IMR-90 (cell line): Measurements from ENCODE around the gene SLC25A21. TPM values are rescaled to one million over a fixed set of nuclear protein-coding genes. Genes with fewer than 3 reads are reported as not detected.

Source experiments
- ATAC-seq: fragments of 200-7000 bp; cut with Tn5 transposase; 2 replicates; pipeline ENCODE4 v1.9.1; 2020; ENCODE audit warnings: low read depth, mild to moderate bottlenecking, moderate library complexity
- BruUV-seq: library from RNA; stranded (reverse); fragments of 400-500 nt; replicated peaks from 2 replicates; lab custom pipeline; 2021; lab: Mats Ljungman, UMichigan
- CTCF ChIA-PET: fragments of 300-600 bp; formaldehyde crosslinking; extraction: SDS; loops from one replicate; lab custom pipeline; 2021; ENCODE audit warnings: antibody characterized with exemption; lab: Yijun Ruan, JAX
- POLR2A ChIA-PET: fragments of 300-600 bp; sonication (Branson Sonifier 250); formaldehyde crosslinking; loops from one replicate; lab custom pipeline; 2022; ENCODE audit warnings: antibody characterized with exemption; ENCODE audit not compliant: unreplicated experiment; lab: Charles Lee
- DNase-seq: peaks from one replicate; pipeline ENCODE4 v3.0.0; 2013
- H2AFZ ChIP-seq: replicated peaks from 2 replicates; pipeline ENCODE3; 2013; ENCODE audit warnings: low read length, mild to moderate bottlenecking; ENCODE audit not compliant: poor library complexity
- H2AK5ac ChIP-seq: 2 replicates; pipeline ENCODE4 v1.6.1; 2013; ENCODE audit warnings: low read depth, low read length, inconsistent platforms
- H2AK9ac ChIP-seq: replicated peaks from 2 replicates; pipeline ENCODE3; 2013; ENCODE audit warnings: mild to moderate bottlenecking, low read depth, low read length, moderate library complexity; ENCODE audit not compliant: poor library complexity
- H2BK120ac ChIP-seq: 2 replicates; pipeline ENCODE4 v1.6.1; 2013; ENCODE audit warnings: low read depth, low read length, inconsistent platforms
- H2BK15ac ChIP-seq: 3 replicates; pipeline ENCODE4 v1.6.1; 2013; ENCODE audit warnings: low read depth, low read length, inconsistent platforms
- H2BK20ac ChIP-seq: 2 replicates; pipeline ENCODE4 v1.6.1; 2013; ENCODE audit warnings: low read depth, mild to moderate bottlenecking, inconsistent platforms, low read length, moderate library complexity
- H2BK5ac ChIP-seq: 2 replicates; pipeline ENCODE4 v1.6.1; 2013; ENCODE audit warnings: mild to moderate bottlenecking, low read depth, low read length, inconsistent platforms; ENCODE audit not compliant: poor library complexity, severe bottlenecking
- H3K14ac ChIP-seq: replicated peaks from 2 replicates; pipeline ENCODE4 v1.6.1; 2013; ENCODE audit warnings: low read depth, low read length, inconsistent platforms
- H3K18ac ChIP-seq: 2 replicates; pipeline ENCODE4 v1.6.1; 2013; ENCODE audit warnings: low read depth, low read length, control low read depth
- H3K23ac ChIP-seq: 2 replicates; pipeline ENCODE4 v1.6.1; 2013; ENCODE audit warnings: low read depth, low read length, inconsistent platforms
- H3K27ac ChIP-seq: 2 replicates; pipeline ENCODE4 v1.5.1; 2013; ENCODE audit warnings: mild to moderate bottlenecking, control low read depth, low read length; ENCODE audit not compliant: insufficient read depth
- H3K27me3 ChIP-seq: 2 replicates; pipeline ENCODE4 v1.6.1; 2013; ENCODE audit warnings: low read length; ENCODE audit not compliant: control insufficient read depth, insufficient read depth
- H3K36me3 ChIP-seq: 2 replicates; pipeline ENCODE4 v1.6.1; 2013; ENCODE audit warnings: low read length, mixed read lengths; ENCODE audit not compliant: control insufficient read depth, insufficient read depth
- H3K4ac ChIP-seq: 2 replicates; pipeline ENCODE4 v1.6.1; 2013; ENCODE audit warnings: low read depth, low read length, inconsistent platforms
- H3K4me1 ChIP-seq: 2 replicates; pipeline ENCODE4 v1.6.1; 2013; ENCODE audit warnings: low read length, mixed read lengths; ENCODE audit not compliant: control insufficient read depth, insufficient read depth
- H3K4me2 ChIP-seq: 2 replicates; pipeline ENCODE4 v1.6.1; 2013; ENCODE audit warnings: low read depth, mild to moderate bottlenecking, control low read depth, low read length, moderate library complexity
- H3K4me3 ChIP-seq: 2 replicates; pipeline ENCODE4 v1.5.1; 2013; ENCODE audit warnings: low read depth, mild to moderate bottlenecking, control low read depth, low read length, moderate library complexity; ENCODE audit not compliant: insufficient read depth
- H3K56ac ChIP-seq: 2 replicates; pipeline ENCODE4 v1.6.1; 2013; ENCODE audit warnings: low read length, inconsistent platforms; ENCODE audit not compliant: insufficient read depth; ENCODE audit errors: extremely low read depth
- H3K79me1 ChIP-seq, 2 experiments: 2 replicates each; pipeline ENCODE4 v1.6.1; 2013; ENCODE audit warnings: low read length in 2 of 2, inconsistent platforms in 1 of 2, low read depth in 1 of 2
- H3K9ac ChIP-seq: 2 replicates; pipeline ENCODE4 v1.6.1; 2013; ENCODE audit warnings: low read depth, low read length, control low read depth
- H3K9me1 ChIP-seq: 2 replicates; pipeline ENCODE4 v1.6.1; 2013; ENCODE audit warnings: low read length, inconsistent platforms; ENCODE audit not compliant: insufficient read depth
- H3K9me3 ChIP-seq: 2 replicates; pipeline ENCODE4 v1.6.1; 2013; ENCODE audit warnings: low read length; ENCODE audit not compliant: control insufficient read depth, insufficient read depth
- H4K20me1 ChIP-seq: 2 replicates; pipeline ENCODE4 v1.6.1; 2013; ENCODE audit warnings: low read length, inconsistent platforms; ENCODE audit not compliant: insufficient read depth
- H4K5ac ChIP-seq: 2 replicates; pipeline ENCODE4 v1.6.1; 2013; ENCODE audit warnings: mild to moderate bottlenecking, low read depth, low read length, control low read depth
- H4K8ac ChIP-seq, 2 experiments: 2 replicates each; pipeline ENCODE4 v1.6.1; 2013; ENCODE audit warnings: low read depth in 2 of 2, low read length in 2 of 2, control low read depth in 1 of 2, inconsistent platforms in 1 of 2
- H4K91ac ChIP-seq: 2 replicates; pipeline ENCODE4 v1.6.1; 2013; ENCODE audit warnings: low read depth, low read length, inconsistent platforms; ENCODE audit not compliant: insufficient read depth
- BHLHE40 ChIP-seq: fragments of 150-350 bp; IDR thresholded peaks from 2 replicates; pipeline ENCODE4 v1.6.1; 2016; ENCODE audit warnings: mild to moderate bottlenecking, low read depth, low read length
- CHD1 ChIP-seq: IDR thresholded peaks from 2 replicates; pipeline ENCODE4 v1.6.1; 2012; ENCODE audit warnings: low read depth, low read length, improper control_type of control experiment
- CTCF ChIP-seq: conservative IDR thresholded peaks from 2 replicates; pipeline ENCODE4 v1.5.1; 2012; ENCODE audit warnings: mild to moderate bottlenecking, low read depth, low read length, improper control_type of control experiment
- FOS ChIP-seq: fragments of 150-350 bp; IDR thresholded peaks from 2 replicates; pipeline ENCODE4 v1.6.1; 2016; ENCODE audit warnings: low read depth, low read length
- MAFK ChIP-seq: IDR thresholded peaks from 2 replicates; pipeline ENCODE4 v1.6.1; 2012; ENCODE audit warnings: low read depth, low read length, improper control_type of control experiment
- MAZ ChIP-seq: IDR thresholded peaks from 2 replicates; pipeline ENCODE4 v1.6.1; 2012; ENCODE audit warnings: low read depth, mild to moderate bottlenecking, low read length, improper control_type of control experiment, moderate library complexity, borderline replicate concordance
- MXI1 ChIP-seq: IDR thresholded peaks from 2 replicates; pipeline ENCODE4 v1.6.1; 2012; ENCODE audit warnings: low read depth, mild to moderate bottlenecking, low read length, moderate library complexity, borderline replicate concordance
- NFE2L2 ChIP-seq: fragments of 150-350 bp; IDR thresholded peaks from 2 replicates; pipeline ENCODE4 v1.6.1; 2016; ENCODE audit warnings: low read depth, mild to moderate bottlenecking, low read length
- POLR2A ChIP-seq: IDR thresholded peaks from 2 replicates; pipeline ENCODE4 v1.6.1; 2012; ENCODE audit warnings: mild to moderate bottlenecking, low read depth, low read length
- RAD21 ChIP-seq: IDR thresholded peaks from 2 replicates; pipeline ENCODE4 v1.6.1; 2012; ENCODE audit warnings: low read length, improper control_type of control experiment
- RCOR1 ChIP-seq: IDR thresholded peaks from 2 replicates; pipeline ENCODE4 v1.6.1; 2012; ENCODE audit warnings: mild to moderate bottlenecking, low read length, improper control_type of control experiment; ENCODE audit not compliant: insufficient replicate concordance
- RFX5 ChIP-seq: IDR thresholded peaks from 2 replicates; pipeline ENCODE4 v1.8.0; 2012; ENCODE audit warnings: low read depth, mild to moderate bottlenecking, low read length, moderate library complexity
- SMC3 ChIP-seq: fragments of 150-350 bp; IDR thresholded peaks from 2 replicates; pipeline ENCODE4 v1.6.1; 2016; ENCODE audit warnings: low read depth, mild to moderate bottlenecking, antibody characterized with exemption, low read length, moderate library complexity
- USF2 ChIP-seq: fragments of 150-350 bp; IDR thresholded peaks from 2 replicates; pipeline ENCODE4 v1.6.1; 2017; ENCODE audit warnings: mild to moderate bottlenecking, antibody characterized with exemption, low read length, low read depth
- WGBS, 2 experiments: methylation state at CpG; one replicate each; pipeline versions ENCODE4 v1.1.5 to v1.1.7; 2013; ENCODE audit warnings: missing lambda C conversion rate in 2 of 2; ENCODE audit not compliant: insufficient read length in 1 of 2; ENCODE audit errors: extremely low coverage in 2 of 2; 5-methylcytosine and 5-hydroxymethylcytosine counted together
- dilution Hi-C: fragments of 300-500 bp; cut with HindIII; formaldehyde crosslinking; loops from one replicate; pipeline ENCODE4 v1.14.3; 2018; ENCODE audit warnings: low sequenced_read_pairs; ENCODE audit not compliant: unreplicated experiment
- in situ Hi-C: fragments of 300-500 bp; cut with MboI; formaldehyde crosslinking; loops from 3 replicates; pipeline ENCODE4 v1.14.3; 2019; ENCODE audit warnings: low sequenced_read_pairs, inconsistent platforms, mixed read lengths
- intact Hi-C: fragments of 100-400 bp; cut with micrococcal nuclease; formaldehyde crosslinking; loops from 2 replicates; pipeline ENCODE4 v1.10.0; 2022
- polyA plus RNA-seq, 3 experiments: library from polyadenylated mRNA; depleted of rRNA; stranded (reverse); fragments of >200 nt; gene quantifications; 2 replicates each; pipeline ENCODE4 v1.2.3, GENCODE V29; 2012; ENCODE audit warnings: low replicate concordance in 1 of 3
- total RNA-seq: library from RNA; depleted of rRNA; stranded (reverse); fragments of >200 nt; gene quantifications from 2 replicates; pipeline ENCODE4 v1.2.3, GENCODE V29; 2012

Gene SLC25A21
- total and polyA plus RNA-seq, 2 of the 4 experiments (the other 2 are of a cell fraction): 0.62 to 0.90 TPM

DNA sequence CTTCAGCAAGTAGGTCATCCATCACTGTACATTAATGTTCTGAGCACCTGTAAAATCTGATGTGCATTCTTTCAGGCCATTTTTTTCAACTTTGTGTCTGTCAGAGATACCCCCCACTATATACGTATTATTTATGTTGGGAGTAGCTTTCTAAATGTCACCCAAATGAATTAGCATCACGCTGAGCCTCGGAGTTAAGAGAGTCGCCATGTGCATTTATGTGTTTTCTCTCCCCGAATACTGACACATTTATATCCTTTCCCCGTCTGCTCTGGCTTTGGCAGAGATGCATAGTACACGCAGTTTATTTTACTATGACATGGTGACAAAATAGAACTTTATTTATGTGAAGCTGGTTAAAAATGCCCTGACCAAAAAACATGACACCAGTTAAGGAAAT lies 216.4 kb downstream of the SLC25A21 start:
- H3K4ac ChIP-seq: no peak overlapping the region
- H4K8ac ChIP-seq: no peak overlapping the region
- H3K27me3 ChIP-seq: no peaks in the 10 kb centered on the region
- ATAC-seq (no peak), DNase-seq (no peak)
- H3K9me1 ChIP-seq: peaks cover 3% of the 10 kb centered on the region; the same call in 1 of the 2 replicates
- no peak overlapping the region for H3K23ac ChIP-seq
- no peak overlapping the region for H2BK120ac ChIP-seq
- BruUV-seq: no TSS peak
- no peaks in the 10 kb centered on the region for H3K36me3 ChIP-seq
- H2BK5ac ChIP-seq: no peak overlapping the region
- no peaks in the 10 kb centered on the region for H3K79me1 ChIP-seq
- dilution Hi-C loops: no loop called here
- H3K18ac ChIP-seq: no peak overlapping the region
- H2AK9ac ChIP-seq: no peak overlapping the region
- H2AK5ac ChIP-seq: no peak overlapping the region
- H3K14ac ChIP-seq: no peak overlapping the region
- in situ Hi-C loops: no loop called here
- H3K9ac ChIP-seq: no peak overlapping the region
- intact Hi-C loops: no loop called here
- H4K5ac ChIP-seq: no peak overlapping the region
- no peak overlapping the region for H2BK20ac ChIP-seq
- H2BK15ac ChIP-seq: no peak overlapping the region
- no peak overlapping the region for H3K4me3 ChIP-seq
- no peak overlapping the region for H3K27ac ChIP-seq
- H3K9me3 ChIP-seq: no peaks in the 10 kb centered on the region
- H4K91ac ChIP-seq: no peak overlapping the region
- no peak overlapping the region for H2AFZ ChIP-seq
- H3K4me1 ChIP-seq: no peaks in the 10 kb centered on the region
- H4K20me1 ChIP-seq: no peaks in the 10 kb centered on the region
- ChIA-PET CTCF (no interaction called here), POLR2A (no interaction called here)
- TF ChIP-seq BHLHE40: no peak
- no peak for TF ChIP-seq MAFK
- TF ChIP-seq RAD21: no peak
- TF ChIP-seq MAZ: no peak
- TF ChIP-seq POLR2A: no peak
- TF ChIP-seq MXI1: no peak
- no peak for TF ChIP-seq FOS
- no peak for TF ChIP-seq RCOR1
- TF ChIP-seq CTCF: no peak
- no peak for TF ChIP-seq CHD1
- no peak for TF ChIP-seq NFE2L2
- TF ChIP-seq SMC3: no peak
- TF ChIP-seq USF2: no peak
- TF ChIP-seq RFX5: no peak
- no peak overlapping the region for H3K56ac ChIP-seq
- WGBS, 2 experiments: no CpG with 5 or more reads among the region's 7 CpGs
- H3K4me2 ChIP-seq: no peak overlapping the region
